Measurements from ENCODE around the gene SPATA13. TPM values are rescaled to one million over a fixed set of nuclear protein-coding genes. Genes with fewer than 3 reads are reported as not detected.
A peak's percentile ranks its signal among the peaks of the same experiment; 100 is the strongest.

Gene SPATA13
- total RNA-seq (12.9 and 13.3 TPM in 2 replicates), polyA plus RNA-seq (5.3 and 6.6 TPM in 2 replicates), polyA minus RNA-seq (9.5 and 10.9 TPM in 2 replicates), Bru-seq, nascent RNA (percentile 74 among the genes with signal in this experiment), BruChase-seq, experiment 1, labeled RNA remaining after a 6-hour chase (percentile 84 among the genes with signal in this experiment), BruChase-seq, experiment 2, labeled RNA remaining after a 2-hour chase (percentile 94 among the genes with signal in this experiment)
- polyA plus RNA-seq (2011; cell fraction: cytosol; rRNA removed) = 3.3 and 3.5 TPM in 2 replicates
- polyA plus RNA-seq (2011; cell fraction: nucleus; rRNA removed) = 16.3 and 19.5 TPM in 2 replicates
- polyA plus RNA-seq (2012) = 7.7 and 7.8 TPM in 2 replicates
- 8.3 TPM for polyA minus RNA-seq (2011; cell fraction: cytosol; rRNA and poly(A)+ RNA removed)
- 9.8 and 17.5 TPM in 2 replicates for polyA minus RNA-seq (2011; cell fraction: nucleus; rRNA and poly(A)+ RNA removed)
- long read RNA-seq, full-length matches to known transcripts = 1 of 5 reads
- long read RNA-seq, partial matches to known transcripts = 2 of 5 reads
- long read RNA-seq, other reads (novel, unspliced or antisense) = 2 of 5 reads

- DNase-seq (ENCODE audit: low read depth, low spot score) = peak; percentile 90
- peak; percentile 53 for TF ChIP-seq POLR2AphosphoS5 (IDR thresholded peaks at IDR 0.05; ENCODE audit: insufficient read depth, low read depth, low read length)
- no peak for TF ChIP-seq EZH2 (IDR thresholded peaks at IDR 0.05; ENCODE audit: borderline replicate concordance, low read depth, low read length, severe bottlenecking)
- TF ChIP-seq POLR2A (IDR thresholded peaks at IDR 0.05; ENCODE audit: low read depth, low read length) = peak; percentile 75
- no peaks in the 10 kb centered on the region for H3K9me3 ChIP-seq (replicated peaks; ENCODE audit: control insufficient read depth, insufficient read depth, low read length)
- peak within 1 kb of the TSS; percentile 92 for H3K9ac ChIP-seq (replicated peaks; ENCODE audit: extremely low read depth, insufficient read depth, low read length)
- H3K27me3 ChIP-seq (ENCODE audit: control insufficient read depth in 2 of 2, insufficient read depth in 2 of 2, low read length in 2 of 2) = no peaks in the 10 kb centered on the region
- H2AFZ ChIP-seq (ENCODE audit: low read depth, low read length) = peak within 1 kb of the TSS; percentile 80
- no peaks in the 10 kb centered on the region for H3K9me1 ChIP-seq (replicated peaks; ENCODE audit: control insufficient read depth, extremely low read depth, insufficient read depth, low read length)
- POLR2A ChIA-PET = interaction anchor here (0.6 to 0.7 kb wide), 5 partner anchors 13 to 251 kb away, joined by 3 to 6 read pairs (median 4); no protein-coding TSS in a partner anchor
- CTCF ChIA-PET = interaction anchor here (0.6 to 2.3 kb wide), 16 partner anchors 9 to 699 kb away, joined by 3 to 26 read pairs (median 3); no protein-coding TSS in a partner anchor
- FAIRE-seq = peak; percentile 87
- no peaks in the 10 kb centered on the region for H4K20me1 ChIP-seq (replicated peaks; ENCODE audit: control insufficient read depth, extremely low read depth, insufficient read depth, low read length)
- H3K27ac ChIP-seq (ENCODE audit: insufficient read depth, low read depth, low read length) = peak within 1 kb of the TSS; percentile 61
- peak within 1 kb of the TSS; percentile 64 to 77 (median 73) for H3K4me3 ChIP-seq (replicated peaks in 1 of 3; ENCODE audit: insufficient read depth in 1 of 3, low read depth in 1 of 3, low read length in 3 of 3)
- no TSS peak for BruUV-seq (replicated peaks)
- peaks cover 33% of the 10 kb centered on the region for H3K79me2 ChIP-seq (ENCODE audit: control insufficient read depth, insufficient read depth, low read length)
- intact Hi-C loops (cut with micrococcal nuclease) (loop anchor here (1.0 to 5.0 kb wide), 6 partner anchors 11 to 784 kb away; no protein-coding TSS in a partner anchor), dilution Hi-C loops (cut with MboI; ENCODE audit: extremely low pct_ligation_motif_present, low sequenced_read_pairs) (no loop called here)
- peaks cover 17% of the 10 kb centered on the region for H3K4me1 ChIP-seq (ENCODE audit: control insufficient read depth, extremely low read depth, insufficient read depth, low read length)
- no peaks in the 10 kb centered on the region for H3K36me3 ChIP-seq (ENCODE audit: control insufficient read depth in 2 of 2, extremely low read depth in 1 of 2, insufficient read depth in 2 of 2, low read length in 2 of 2)
- H3K4me2 ChIP-seq (ENCODE audit: insufficient read depth, low read length) = peak within 1 kb of the TSS; percentile 92
Observed at GRCh38 chr13:24160458-24161009, at the start of gene SPATA13. TSS of gene SPATA13 (plus strand) at chr13:24160720. CDS start at chr13:24222930, 62,210 bp downstream.

GRCh38 chr13:24112791-24113190 lies 47.7 kb upstream of the SPATA13 start:
- Histone ChIP-seq H3K79me2 (ENCODE audit: control insufficient read depth, insufficient read depth, low read length) (no peaks in the 10 kb centered on the region), H4K20me1 (replicated peaks; ENCODE audit: control insufficient read depth, extremely low read depth, insufficient read depth, low read length) (no peaks in the 10 kb centered on the region), H3K4me3 (replicated peaks in 1 of 3; ENCODE audit: insufficient read depth in 1 of 3, low read depth in 1 of 3, low read length in 3 of 3) (no peak overlapping the region), H3K4me1 (ENCODE audit: control insufficient read depth, extremely low read depth, insufficient read depth, low read length) (no peaks in the 10 kb centered on the region), H3K4me2 (ENCODE audit: insufficient read depth, low read length) (no peak overlapping the region), H3K9me3 (replicated peaks; ENCODE audit: control insufficient read depth, insufficient read depth, low read length) (no peaks in the 10 kb centered on the region), H3K9me1 (replicated peaks; ENCODE audit: control insufficient read depth, extremely low read depth, insufficient read depth, low read length) (peaks cover 2% of the 10 kb centered on the region), H2AFZ (ENCODE audit: low read depth, low read length) (no peak overlapping the region), H3K9ac (replicated peaks; ENCODE audit: extremely low read depth, insufficient read depth, low read length) (no peak overlapping the region), H3K27ac (ENCODE audit: insufficient read depth, low read depth, low read length) (no peak overlapping the region), H3K27me3 (ENCODE audit: control insufficient read depth in 2 of 2, insufficient read depth in 2 of 2, low read length in 2 of 2) (peaks cover 3 to 4% of the 10 kb centered on the region in 2 experiments), H3K36me3 (ENCODE audit: control insufficient read depth in 2 of 2, extremely low read depth in 1 of 2, insufficient read depth in 2 of 2, low read length in 2 of 2) (no peaks in the 10 kb centered on the region)
- intact Hi-C loops (cut with micrococcal nuclease) (no loop called here), dilution Hi-C loops (cut with MboI; ENCODE audit: extremely low pct_ligation_motif_present, low sequenced_read_pairs) (no loop called here)
- DNase-seq (ENCODE audit: low read depth, low spot score) = peak; percentile 7
- CTCF ChIA-PET = no interaction called here
- POLR2A ChIA-PET = no interaction called here
- BruUV-seq (replicated peaks) = no TSS peak
- no peak for FAIRE-seq
- peak; percentile 48 for TF ChIP-seq FOS (IDR thresholded peaks at IDR 0.05; ENCODE audit: borderline replicate concordance, insufficient read depth, low read length)
- TF ChIP-seq CTCF (IDR thresholded peaks at IDR 0.05; ENCODE audit: extremely low read depth in 1 of 2, insufficient read depth in 1 of 2, low read depth in 1 of 2, low read length in 2 of 2) = no peak

Measured in endothelial cell of umbilical vein (primary cell).